ENCODE results near the gene ZNF845.
"Not testable (repeated sequence)": the region's sequence is repeated elsewhere in the genome, so short reads cannot be mapped to it uniquely, and the experiment has no call there.

The ZNF845 gene

DNA sequence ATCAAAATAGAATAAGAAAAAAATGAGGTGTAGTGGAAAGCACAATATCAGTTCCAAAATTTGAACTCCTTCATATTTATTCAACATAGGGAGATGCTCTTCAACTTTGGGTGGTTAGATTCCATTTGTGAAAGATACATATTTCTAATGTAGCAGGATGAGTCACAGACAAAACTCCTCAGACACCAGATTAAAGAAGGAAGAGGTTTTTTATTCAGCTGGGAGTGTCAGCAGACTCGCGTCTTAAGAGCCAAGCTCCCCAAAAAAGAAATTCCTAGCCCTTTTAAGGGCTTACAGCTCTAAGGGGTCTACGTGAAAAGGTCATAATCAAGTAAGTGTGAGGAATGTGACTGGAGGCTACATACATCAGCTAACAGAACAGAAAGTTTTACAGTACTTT, 54.6 kb downstream of the ZNF845 start:
- no peak for DNase-seq

DNA sequence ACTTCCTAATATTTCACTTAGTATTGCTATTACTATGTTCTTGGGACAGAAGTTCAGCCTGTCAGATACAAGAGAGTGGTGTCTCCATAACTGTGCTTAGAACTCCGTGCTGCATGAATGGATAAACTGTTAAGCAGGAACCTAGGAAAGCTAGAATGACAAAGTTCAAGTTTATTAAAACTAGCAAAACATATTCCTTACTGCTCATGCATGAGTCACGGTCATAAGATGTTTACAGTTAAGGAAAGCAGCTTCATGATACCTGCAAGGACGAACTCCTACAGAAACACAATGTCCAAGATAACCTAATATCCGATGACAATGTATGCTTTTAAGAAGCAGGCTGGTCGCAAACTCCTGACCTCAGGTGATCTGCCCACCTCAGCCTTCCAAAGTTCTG, 55.4 kb downstream of the ZNF845 start:
- peak; percentile 4 for DNase-seq

DNA sequence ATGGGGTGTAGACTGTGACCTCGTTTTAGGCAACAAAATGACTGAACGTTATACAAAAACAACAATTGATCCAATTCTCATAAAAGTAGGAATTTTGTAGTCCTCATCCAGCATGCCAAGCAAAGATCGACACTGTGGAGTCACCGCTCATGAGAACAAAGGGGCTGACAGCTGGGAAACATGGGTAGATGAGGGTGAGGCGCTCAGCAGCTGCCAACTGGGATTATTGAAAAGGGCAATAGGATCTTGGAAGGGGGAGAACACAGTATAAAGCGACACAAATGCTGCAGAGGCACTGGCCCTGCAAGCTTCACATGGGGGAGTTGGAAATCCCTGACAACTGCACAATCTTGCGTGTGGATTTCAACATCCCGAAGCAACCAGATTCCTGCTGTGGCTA, 56.0 kb downstream of the ZNF845 start:
- peak; percentile 73 for DNase-seq

DNA sequence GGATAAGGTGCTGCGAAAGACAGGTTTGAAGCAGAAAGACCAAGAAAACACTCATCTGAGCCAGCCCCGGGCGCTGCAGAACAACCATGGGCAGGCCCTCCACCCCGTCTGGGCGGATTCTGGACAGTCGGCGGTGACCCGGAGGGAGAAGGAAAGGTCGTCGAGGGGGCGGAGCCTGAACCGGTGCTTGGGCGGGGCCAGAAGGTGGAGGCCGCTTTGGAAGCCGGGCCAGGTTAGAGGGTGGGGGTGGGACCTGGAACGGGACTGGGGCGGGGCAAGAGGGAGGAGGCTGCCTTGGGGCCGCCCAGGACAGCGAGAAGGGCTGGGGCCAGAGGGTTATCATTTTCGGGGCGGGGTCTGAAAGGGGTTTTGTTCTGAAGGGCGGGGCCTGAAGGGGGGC, 56.4 kb downstream of the ZNF845 start:
- peak; percentile 65 for DNase-seq

DNA sequence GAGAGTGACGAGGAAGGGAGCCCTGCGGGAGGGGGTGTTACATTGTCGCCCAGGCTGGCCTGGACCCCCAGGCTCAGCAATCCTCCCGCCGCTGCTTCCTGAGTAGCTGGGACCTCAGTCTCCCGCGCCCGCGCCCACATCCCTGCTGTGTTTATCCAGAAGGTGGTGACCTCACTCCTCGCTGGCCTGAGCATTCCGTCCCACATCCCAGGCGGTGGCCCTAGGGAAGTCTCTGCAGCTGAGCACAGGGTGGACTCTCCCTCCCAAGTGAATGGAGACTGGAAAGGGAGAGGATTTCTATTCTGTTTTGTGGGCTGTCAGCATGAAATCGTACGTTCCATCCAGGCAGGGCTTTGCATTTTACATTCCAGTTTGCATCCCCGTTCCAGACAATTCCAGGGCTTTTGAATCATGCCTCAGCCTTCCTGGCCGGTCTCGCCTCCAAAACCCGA, 61.0 kb downstream of the ZNF845 start:
- no peak for DNase-seq

DNA sequence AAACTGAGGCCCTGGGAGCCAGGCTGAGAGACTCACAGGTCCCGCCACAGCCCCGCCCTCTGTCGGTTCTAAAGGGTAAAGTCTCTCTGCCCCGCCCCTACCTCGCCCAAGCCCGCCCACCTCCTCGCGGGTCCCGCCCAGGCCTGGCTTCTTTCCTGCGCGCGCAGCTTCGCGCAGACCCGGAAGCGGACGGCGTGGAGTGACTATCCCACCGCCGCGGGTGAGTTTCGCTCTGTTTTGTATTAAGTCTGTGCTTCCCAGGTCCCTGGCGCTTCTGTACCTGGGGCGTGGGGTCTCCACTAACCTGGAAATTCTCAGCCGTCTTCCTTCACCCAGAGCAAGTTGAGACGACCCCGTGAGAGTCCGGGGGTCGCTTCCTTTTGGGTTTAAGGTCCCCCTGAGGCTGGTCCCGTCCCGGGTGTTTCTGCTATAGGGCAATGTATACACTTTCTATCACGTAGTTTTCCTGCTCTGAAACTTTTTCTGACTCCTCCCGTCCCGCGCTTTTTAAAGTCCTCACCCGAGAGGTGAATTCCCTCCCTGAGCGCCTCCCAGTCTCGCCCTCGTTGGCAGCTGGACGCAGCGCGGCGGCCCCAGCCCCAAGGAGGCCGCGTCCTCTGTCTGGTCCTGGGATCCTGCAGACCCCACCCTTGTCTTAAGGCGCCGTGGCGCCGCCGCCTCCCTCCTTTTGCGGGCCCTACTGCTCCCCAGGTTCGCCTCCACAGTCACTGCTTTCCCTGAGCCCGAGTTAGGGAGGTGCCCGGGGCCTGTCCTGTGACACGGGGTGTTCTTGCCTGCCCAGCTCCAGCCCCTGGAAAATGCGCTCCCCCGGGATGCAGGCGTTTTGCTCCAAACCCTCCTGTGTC, 61.7 kb downstream of the ZNF845 start, which contains the start of gene ZNF765:
TSS of gene ZNF765 (plus strand) at position 176 of the 866 bp plus-strand sequence. CDS start 2,867 bp downstream, outside the sequence.
- DNase-seq = peak; percentile 98

DNA sequence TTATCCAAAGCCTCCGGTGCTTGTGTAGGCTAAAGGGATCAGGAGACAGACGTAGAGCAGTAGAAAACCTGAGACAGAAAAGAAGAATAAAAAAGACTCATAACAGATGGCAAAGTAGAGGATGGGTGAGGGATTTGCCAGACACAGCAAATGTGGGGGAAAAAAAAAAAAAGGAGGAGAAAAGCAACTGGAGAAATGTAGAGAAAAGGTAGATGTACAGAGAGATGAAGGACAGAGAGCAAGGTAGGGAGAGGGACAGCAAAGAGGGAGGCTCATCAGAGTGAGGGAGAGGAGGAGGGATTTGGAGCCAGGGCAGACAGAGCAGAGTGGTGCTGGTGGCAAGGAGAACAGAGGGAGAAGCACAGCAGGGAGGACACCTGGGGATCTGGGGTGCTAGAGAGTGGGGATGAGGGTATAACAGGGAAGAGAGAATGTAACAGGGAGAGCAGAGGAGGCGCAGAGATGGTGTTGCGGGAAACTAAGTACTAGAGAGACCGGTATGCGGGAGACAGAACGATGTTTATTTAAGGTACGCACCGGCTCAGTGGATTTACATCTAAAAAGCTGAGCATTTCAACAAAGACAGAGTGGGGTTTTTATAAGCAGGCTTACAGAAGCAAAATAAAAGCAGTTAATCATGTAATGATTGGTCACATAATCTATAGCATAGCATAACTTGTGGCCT, 62.4 kb downstream of the ZNF845 start:
- DNase-seq = peak; percentile 29

DNA sequence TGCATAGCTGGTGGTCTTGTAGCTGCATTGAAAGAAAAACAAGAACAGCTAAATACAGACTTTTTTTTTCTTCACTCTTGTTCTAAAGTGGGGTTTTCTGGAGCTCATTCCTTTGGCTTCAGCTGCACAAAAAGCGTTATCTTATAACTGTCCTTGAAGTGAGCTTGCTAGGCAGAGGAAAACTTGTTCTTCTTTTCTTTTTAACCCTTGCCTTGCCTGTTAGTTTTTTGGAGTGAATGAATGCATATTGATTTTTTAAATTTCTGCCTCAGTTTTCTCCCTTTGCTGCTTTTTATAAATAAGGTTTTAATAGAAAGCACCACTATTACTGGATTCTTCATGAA, 62.9 kb downstream of the ZNF845 start:
- DNase-seq = no peak

DNA sequence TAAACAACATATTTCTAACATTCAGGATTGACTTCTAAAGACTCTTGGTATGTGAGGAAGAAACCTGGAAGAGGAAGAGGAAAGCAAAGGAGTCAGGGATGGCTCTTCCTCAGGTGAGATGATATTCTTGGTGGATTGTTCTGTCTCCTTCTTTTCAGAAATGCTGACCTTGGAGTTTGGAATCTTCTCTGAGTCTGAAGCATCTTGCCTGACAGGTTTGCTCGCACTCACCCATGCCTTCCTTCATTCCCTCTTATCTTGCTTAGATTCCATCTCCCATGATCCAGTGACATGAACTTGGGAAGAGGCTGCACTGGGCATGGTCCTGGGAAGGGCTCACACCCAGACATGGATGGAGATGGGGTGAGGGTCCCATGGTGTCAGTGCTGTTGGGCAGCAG, 64.4 kb downstream of the ZNF845 start:
- not testable (repeated sequence) for DNase-seq

Data from eye (tissue), 1 donor.